OCI-LY1 (cell line): ENCODE data around the gene TOR2A.

ENCODE experiments used
- EZH2 ChIP-seq: fragments of 200-600 bp; sonication (generic), shearing (Covaris generic); IDR thresholded peaks from 2 replicates; pipeline ENCODE4 v1.8.0; 2017; ENCODE audit warnings: borderline replicate concordance, mixed run types, mild to moderate bottlenecking, antibody characterized with exemption, low read length, moderate library complexity, mixed read lengths
- TF ChIP-seq, protein P1 (sequence below): fragments of 200-600 bp; sonication (generic), shearing (Covaris generic); IDR thresholded peaks from 2 replicates; pipeline ENCODE4 v1.5.1; 2017; ENCODE audit warnings: mild to moderate bottlenecking, antibody characterized with exemption, low read length, moderate library complexity, mixed read lengths

DNA sequence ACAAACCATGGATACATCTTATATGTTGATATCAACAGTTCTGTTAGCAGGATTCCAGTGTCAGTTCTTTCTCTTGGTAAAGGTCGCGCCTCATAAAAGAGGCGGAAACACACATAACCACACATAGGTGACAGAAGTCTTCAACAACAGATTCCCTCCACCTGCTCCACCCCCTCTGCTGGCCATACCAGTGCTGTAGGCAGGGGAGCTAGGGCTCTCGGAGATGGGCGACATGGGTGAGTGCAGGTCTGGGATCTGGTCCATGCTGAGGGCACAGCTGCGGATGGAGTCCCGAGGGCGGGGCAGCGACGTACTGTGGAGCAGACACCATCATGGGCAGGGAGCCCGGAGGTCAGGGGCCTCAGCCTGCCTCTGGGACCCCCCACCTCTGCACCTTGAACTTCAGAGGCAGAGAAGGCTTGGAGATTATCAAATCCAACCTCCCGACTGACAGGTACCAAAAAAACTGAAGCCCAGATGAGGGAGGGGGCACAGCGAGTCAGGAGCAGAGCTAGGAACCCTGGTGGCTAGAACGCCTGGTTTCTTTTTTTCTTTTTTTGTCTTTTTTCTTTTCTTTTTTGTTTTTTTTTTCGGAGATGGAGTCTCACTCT, 12.0 kb upstream of the TOR2A start:
- TF ChIP-seq, protein P1, sequence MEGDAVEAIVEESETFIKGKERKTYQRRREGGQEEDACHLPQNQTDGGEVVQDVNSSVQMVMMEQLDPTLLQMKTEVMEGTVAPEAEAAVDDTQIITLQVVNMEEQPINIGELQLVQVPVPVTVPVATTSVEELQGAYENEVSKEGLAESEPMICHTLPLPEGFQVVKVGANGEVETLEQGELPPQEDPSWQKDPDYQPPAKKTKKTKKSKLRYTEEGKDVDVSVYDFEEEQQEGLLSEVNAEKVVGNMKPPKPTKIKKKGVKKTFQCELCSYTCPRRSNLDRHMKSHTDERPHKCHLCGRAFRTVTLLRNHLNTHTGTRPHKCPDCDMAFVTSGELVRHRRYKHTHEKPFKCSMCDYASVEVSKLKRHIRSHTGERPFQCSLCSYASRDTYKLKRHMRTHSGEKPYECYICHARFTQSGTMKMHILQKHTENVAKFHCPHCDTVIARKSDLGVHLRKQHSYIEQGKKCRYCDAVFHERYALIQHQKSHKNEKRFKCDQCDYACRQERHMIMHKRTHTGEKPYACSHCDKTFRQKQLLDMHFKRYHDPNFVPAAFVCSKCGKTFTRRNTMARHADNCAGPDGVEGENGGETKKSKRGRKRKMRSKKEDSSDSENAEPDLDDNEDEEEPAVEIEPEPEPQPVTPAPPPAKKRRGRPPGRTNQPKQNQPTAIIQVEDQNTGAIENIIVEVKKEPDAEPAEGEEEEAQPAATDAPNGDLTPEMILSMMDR: no peak
- TF ChIP-seq EZH2: no peak
